Sigmoid colon (tissue), 7 donors: ENCODE measurements around the gene CMSS1. TPM values are rescaled to one million over a fixed set of nuclear protein-coding genes. Genes with fewer than 3 reads are reported as not detected.

ENCODE experiments used
- DNase-seq: peaks from one replicate; pipeline ENCODE4 v3.0.0-alpha.2; 2019
- H3K27ac ChIP-seq, 4 donors: fragments of 200-600 bp; sonication (generic); one replicate each; pipeline ENCODE4 v1.5.1; 2016 to 2019; ENCODE audit warnings: mild to moderate bottlenecking in 1 of 4
- H3K27me3 ChIP-seq, 3 donors: fragments of 200-600 bp; sonication (generic); one replicate each; pipeline ENCODE4 v1.5.1; 2019; ENCODE audit warnings: mild to moderate bottlenecking in 1 of 3
- H3K36me3 ChIP-seq, 4 donors: fragments of 200-600 bp; sonication (generic); one replicate each; pipeline ENCODE4 v1.5.1; 2016 to 2019
- H3K4me1 ChIP-seq, 4 donors: fragments of 200-600 bp; sonication (generic); one replicate each; pipeline ENCODE4 v1.5.1; 2017 to 2019
- H3K4me3 ChIP-seq, 4 donors: fragments of 200-600 bp; sonication (generic); one replicate each; pipeline ENCODE4 v1.5.1; 2017 to 2019; ENCODE audit warnings: mild to moderate bottlenecking in 2 of 4, moderate library complexity in 1 of 4
- H3K9me3 ChIP-seq, 4 donors: fragments of 200-600 bp in 3 of 4; sonication (generic) in 3 of 4; one replicate each; pipeline versions ENCODE4 v1.5.1 to v1.6.1; 2013 to 2019
- CTCF ChIP-seq, 4 experiments: fragments of 450-650 bp in 3 of 4; fragments of 200-600 bp in 1 of 4; IDR thresholded peaks; one replicate each; pipeline ENCODE4 v1.5.1; 2016 to 2019; ENCODE audit warnings: antibody characterized with exemption in 4 of 4, mild to moderate bottlenecking in 3 of 4, moderate library complexity in 2 of 4
- EP300 ChIP-seq, 4 donors: sonication (generic); formaldehyde crosslinking; IDR thresholded peaks; one replicate each; pipeline ENCODE4 v1.6.1; 2017; ENCODE audit warnings: antibody characterized with exemption in 4 of 4
- POLR2A ChIP-seq, 2 donors: fragments of 450-650 bp; IDR thresholded peaks; one replicate each; pipeline ENCODE4 v1.6.1; 2016; ENCODE audit warnings: antibody characterized with exemption in 2 of 2, mild to moderate bottlenecking in 2 of 2, moderate library complexity in 2 of 2
- POLR2AphosphoS5 ChIP-seq, 4 donors: sonication (generic); formaldehyde crosslinking; IDR thresholded peaks; one replicate each; pipeline ENCODE4 v1.6.1; 2017; ENCODE audit warnings: antibody characterized with exemption in 4 of 4
- WGBS, 2 donors: extraction: QIAGEN DNeasy Blood & Tissue Kit; methylation state at CpG; one replicate each; pipeline ENCODE4 v1.1.7; 2013; 5-methylcytosine and 5-hydroxymethylcytosine counted together
- intact Hi-C: fragments of 100-400 bp; cut with DNase I; formaldehyde crosslinking; loops from one replicate; pipeline ENCODE4 v1.15.1; 2023
- polyA plus RNA-seq, 3 donors: library from polyadenylated mRNA; stranded (reverse); fragments of 200-250 nt; gene quantifications; one replicate each; pipeline ENCODE4 v1.2.3, GENCODE V29; 2013
- total RNA-seq, 4 donors: library from RNA; depleted of rRNA; stranded (reverse); fragments of >200 nt; gene quantifications; one replicate each; pipeline ENCODE4 v1.1.0, GENCODE V29; 2016
- donor health status: healthy with polysubstance abuse.
- donor health status: Bipolar disorder and iron deficiency.
- donor health status: healthy.

Gene CMSS1
- total and polyA plus RNA-seq, 7 donors: 6.0 to 19.4 (median 13.9) TPM

DNA sequence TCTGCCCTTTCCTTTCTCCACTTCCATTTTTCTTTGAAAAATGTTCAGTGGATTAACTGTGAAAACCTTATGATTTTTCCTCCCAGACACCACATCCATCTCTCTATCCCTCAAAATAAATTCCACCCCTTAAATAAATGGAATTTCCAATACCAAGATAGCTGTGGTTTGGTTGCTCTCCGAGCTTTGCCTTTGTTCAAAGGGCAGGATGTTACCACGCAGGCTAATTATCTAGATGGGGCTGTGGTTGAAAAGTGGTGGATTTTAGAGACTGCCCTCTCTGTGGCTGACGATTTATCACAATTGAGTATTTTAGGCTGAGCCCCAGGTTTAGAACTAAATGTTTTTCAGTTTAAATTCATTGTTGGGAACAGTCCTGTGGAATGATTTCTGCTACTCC is 36.9 kb upstream of the CMSS1 start:
- Histone ChIP-seq H3K27ac (no peak overlapping the region), H3K36me3 (no peaks in the 10 kb centered on the region), H3K9me3 (no peaks in the 10 kb centered on the region), H3K4me3 (no peak overlapping the region), H3K27me3 (no peaks in the 10 kb centered on the region), H3K4me1 (no peaks in the 10 kb centered on the region)
- no peak for TF ChIP-seq CTCF (IDR thresholded peaks at IDR 0.05)
- no peak for TF ChIP-seq POLR2AphosphoS5 (IDR thresholded peaks at IDR 0.05)
- no peak for TF ChIP-seq POLR2A (IDR thresholded peaks at IDR 0.05)
- TF ChIP-seq EP300 (IDR thresholded peaks at IDR 0.05): no peak
- intact Hi-C loops: no loop called here
- DNase-seq: no peak
- WGBS, 2 donors: 50 to 56% methylated on average over 3 of the region's 3 CpGs

- Histone ChIP-seq H3K27ac (no peak overlapping the region), H3K27me3 (no peaks in the 10 kb centered on the region), H3K4me3 (no peak overlapping the region), H3K9me3 (no peaks in the 10 kb centered on the region), H3K36me3 (no peaks in the 10 kb centered on the region), H3K4me1 (no peaks in the 10 kb centered on the region)
- 73 to 75% methylated on average over 3 of the region's 3 CpGs for WGBS, 2 donors
- intact Hi-C loops: no loop called here
- DNase-seq: no peak
- TF ChIP-seq POLR2AphosphoS5 (IDR thresholded peaks at IDR 0.05): no peak
- TF ChIP-seq CTCF (IDR thresholded peaks at IDR 0.05): no peak
- TF ChIP-seq POLR2A (IDR thresholded peaks at IDR 0.05): no peak
- no peak for TF ChIP-seq EP300 (IDR thresholded peaks at IDR 0.05)
These were observed 35.9 kb upstream of the CMSS1 start for GRCh38 chr3:99781761-99782160.

- 66 to 72% methylated on average over 5 of the region's 5 CpGs for WGBS, 2 donors
These were observed 34.6 kb upstream of the CMSS1 start for GRCh38 chr3:99783011-99783573.

DNA sequence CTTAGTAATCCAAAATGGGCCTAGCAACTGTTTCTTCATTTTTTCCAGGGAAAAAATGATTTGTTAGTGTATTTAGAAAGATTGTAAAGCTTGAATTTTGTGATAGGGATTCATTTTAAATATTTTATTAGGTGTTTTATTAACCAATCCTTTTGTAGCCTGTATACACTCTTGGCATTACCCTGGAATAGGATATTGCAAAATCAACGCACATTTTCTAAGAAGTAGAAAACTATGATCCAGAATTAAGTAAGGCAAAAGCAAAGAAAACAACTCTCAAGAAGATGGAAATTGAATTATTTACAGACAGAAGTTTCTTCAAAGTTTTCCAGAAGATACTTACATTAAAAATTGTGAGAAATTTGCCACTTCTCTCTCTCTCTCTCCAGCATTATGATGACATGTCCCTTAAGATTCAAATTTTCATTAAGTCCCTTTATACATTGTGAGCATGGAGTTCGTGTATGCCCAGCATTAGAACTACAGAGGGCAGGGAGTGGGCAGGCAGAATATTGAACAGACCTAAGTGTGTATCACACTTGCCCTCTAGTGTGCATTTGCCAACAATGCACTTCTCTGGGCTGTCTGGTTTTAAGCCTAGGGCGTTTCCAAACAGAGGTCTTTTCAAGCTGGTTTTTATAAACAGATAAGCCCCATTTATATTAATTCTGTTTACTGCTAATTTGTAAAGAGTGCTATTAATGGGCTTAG is 28.5 kb upstream of the CMSS1 start:
- no peaks in the 10 kb centered on the region for H3K36me3 ChIP-seq
- H3K9me3 ChIP-seq: no peaks in the 10 kb centered on the region
- H3K27ac ChIP-seq: no peak overlapping the region
- no peak for DNase-seq
- WGBS, 2 donors: 25 to 29% methylated on average over 3 of the region's 3 CpGs
- H3K4me1 ChIP-seq: peaks cover 0 to 15% (median 6%) of the 10 kb centered on the region in 4 donors
- H3K4me3 ChIP-seq: no peak overlapping the region
- no peaks in the 10 kb centered on the region for H3K27me3 ChIP-seq
- intact Hi-C loops: no loop called here
- TF ChIP-seq POLR2AphosphoS5 (IDR thresholded peaks at IDR 0.05) (no peak), POLR2A (IDR thresholded peaks at IDR 0.05) (no peak), EP300 (IDR thresholded peaks at IDR 0.05) (no peak), CTCF (IDR thresholded peaks at IDR 0.05) (peak in 3 of 4 experiments; percentile 27 to 62 (median 58))

More at GRCh38 chr3:99783011-99783573, 34.6 kb upstream of the CMSS1 start:
- no peak overlapping the region for H3K4me3 ChIP-seq
- no peaks in the 10 kb centered on the region for H3K27me3 ChIP-seq
- TF ChIP-seq POLR2A (IDR thresholded peaks at IDR 0.05): no peak
- no peak for TF ChIP-seq EP300 (IDR thresholded peaks at IDR 0.05)
- TF ChIP-seq POLR2AphosphoS5 (IDR thresholded peaks at IDR 0.05): no peak
- TF ChIP-seq CTCF (IDR thresholded peaks at IDR 0.05): no peak
- peaks cover 0 to 3% (median 1%) of the 10 kb centered on the region in 4 donors for H3K4me1 ChIP-seq
- no peak overlapping the region for H3K27ac ChIP-seq
- intact Hi-C loops: no loop called here
- DNase-seq: no peak
- H3K36me3 ChIP-seq: no peaks in the 10 kb centered on the region
- no peaks in the 10 kb centered on the region for H3K9me3 ChIP-seq
